Activated CD4-positive, alpha-beta T cell treated with anti-CD3 and anti-CD28 coated beads, Interleukin-2, Interleukin-6, amounts not matched to agents 100 ng/mL and 50 ng/mL, durations not matched to agents 16 hours and 8 hours (primary cell): ENCODE measurements around the gene TOP2B.

Experiments used
- DNase-seq: peaks from one replicate; pipeline ENCODE4 v3.0.0-alpha.2; 2020

Gene TOP2B

DNA sequence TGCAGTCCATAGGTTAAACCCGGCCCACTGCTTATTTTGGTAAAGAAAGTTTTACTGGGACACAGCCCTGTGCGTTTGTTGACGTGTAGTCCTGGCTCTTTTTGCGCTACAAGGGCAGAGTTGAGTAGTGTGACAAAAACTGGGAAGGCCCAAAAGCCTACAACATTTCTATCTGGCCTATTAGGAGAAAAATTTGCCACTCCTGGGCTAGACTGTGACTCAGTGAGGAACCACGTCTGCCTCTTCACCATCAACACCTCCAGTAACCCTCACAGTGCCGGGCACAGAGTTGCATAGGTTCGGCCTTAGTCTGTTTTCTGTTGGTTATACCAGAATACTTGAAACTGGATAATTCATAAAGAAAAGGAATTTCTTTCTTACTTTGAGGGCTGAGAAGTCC is 110.3 kb downstream of the TOP2B start:
- DNase-seq, result no peak

DNA sequence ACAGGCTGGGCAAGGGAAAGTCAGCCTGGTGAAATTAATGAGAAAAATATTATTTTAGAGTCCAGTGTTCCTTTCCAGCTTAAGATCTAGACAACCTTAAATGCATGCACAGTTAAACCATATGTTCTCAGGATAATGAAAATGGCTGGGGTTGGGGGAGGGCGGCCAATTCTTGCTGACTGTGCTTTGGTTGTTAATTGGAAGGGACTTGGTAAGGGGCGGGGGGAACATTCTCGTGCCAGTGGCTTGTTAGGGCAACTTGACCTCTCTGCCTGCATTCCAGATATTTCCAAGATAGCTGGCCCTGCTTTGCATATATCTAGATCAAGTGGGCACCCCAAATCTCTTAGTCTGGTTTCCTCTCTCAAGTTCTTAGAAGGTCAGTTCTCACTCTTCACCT is 112.5 kb downstream of the TOP2B start:
- DNase-seq, result no peak

DNA sequence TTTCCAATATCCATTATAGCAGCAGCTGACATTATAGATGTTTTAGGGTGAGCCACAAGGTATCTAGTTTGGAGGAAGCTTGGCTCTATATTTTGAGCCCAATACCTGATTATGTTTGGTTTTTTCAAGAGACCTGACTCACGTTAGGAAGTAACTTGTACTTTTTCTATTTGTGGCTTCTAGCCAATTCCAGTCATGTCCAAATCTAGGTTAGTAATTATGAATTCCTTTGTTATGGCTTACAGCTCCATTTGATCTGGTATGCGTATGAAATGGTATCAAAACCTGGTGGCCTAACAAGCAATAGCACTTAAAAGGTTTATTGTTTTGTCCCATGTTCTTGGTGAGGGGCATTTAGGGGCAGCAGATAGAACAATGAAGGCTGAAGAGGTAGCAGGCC is 115.9 kb downstream of the TOP2B start:
- no peak for DNase-seq

DNA sequence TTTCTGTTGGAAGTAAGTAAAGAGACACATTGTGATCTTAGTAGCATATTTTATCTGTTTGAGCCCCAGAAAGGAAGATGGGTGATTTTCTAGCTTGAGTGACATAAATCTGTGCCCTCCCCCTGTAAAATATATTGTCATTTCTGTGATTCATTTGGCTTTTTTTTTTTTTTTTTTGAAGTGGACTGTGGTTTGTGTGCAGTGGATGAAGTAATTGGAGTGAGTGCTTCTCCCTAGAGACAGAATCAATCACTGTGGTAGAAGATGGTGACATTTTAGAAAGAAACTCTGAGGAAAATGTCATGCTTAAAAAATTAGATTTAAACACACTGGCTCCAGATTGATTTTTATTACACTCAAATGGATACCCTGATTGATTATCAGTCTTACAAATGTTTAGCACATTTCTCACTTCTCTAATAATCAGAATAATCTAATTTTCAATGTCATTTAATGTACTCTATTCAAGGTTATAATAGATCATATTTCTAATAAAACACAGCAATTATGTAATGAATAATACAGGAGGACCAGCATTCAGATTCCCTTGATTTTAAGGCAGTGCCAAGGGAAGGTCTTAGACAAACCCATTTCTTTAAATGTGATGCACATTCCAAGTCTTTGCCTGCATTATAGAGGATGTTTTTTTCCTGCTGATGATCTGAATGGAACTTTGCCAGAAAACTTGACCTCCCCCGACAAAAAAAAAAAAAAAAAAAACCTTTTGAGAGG is 116.6 kb downstream of the TOP2B start:
- DNase-seq, result no peak
